ENCODE data around the gene PRPH2. TPM values are rescaled to one million over a fixed set of nuclear protein-coding genes. Genes with fewer than 3 reads are reported as not detected.

The PRPH2 gene
- polyA plus RNA-seq, 1 experiment: 0.97 TPM

DNA sequence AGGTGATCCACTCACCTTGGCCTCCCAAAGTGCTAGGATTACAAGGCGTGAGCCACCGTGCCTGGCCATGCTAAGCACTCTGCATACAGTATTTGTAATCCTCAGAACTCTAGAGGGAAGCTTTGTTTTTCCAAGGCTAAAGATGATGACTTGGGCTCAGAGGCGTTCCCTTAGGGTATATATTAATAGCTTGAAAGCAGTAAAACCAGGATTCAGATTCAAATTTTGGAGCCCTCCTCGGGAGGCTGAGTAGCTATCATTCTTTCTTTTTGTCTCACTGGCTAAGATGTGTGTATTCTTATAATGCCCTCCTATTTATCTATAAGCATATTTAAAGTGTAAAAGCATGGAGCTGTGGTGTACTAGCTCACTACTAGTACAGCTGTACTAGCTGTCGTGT, 68.5 kb downstream of the PRPH2 start:
- Histone ChIP-seq H3K27me3 (ENCODE audit: control insufficient read depth, insufficient read depth, low read length) (no peaks in the 10 kb centered on the region), H3K27ac (ENCODE audit: low read depth, low read length) (no peak overlapping the region), H3K9me3 (ENCODE audit: control insufficient read depth, insufficient read depth, low read length) (no peaks in the 10 kb centered on the region), H3K4me3 (ENCODE audit: low read depth, low read length) (no peak overlapping the region)
- TF ChIP-seq, protein P1, sequence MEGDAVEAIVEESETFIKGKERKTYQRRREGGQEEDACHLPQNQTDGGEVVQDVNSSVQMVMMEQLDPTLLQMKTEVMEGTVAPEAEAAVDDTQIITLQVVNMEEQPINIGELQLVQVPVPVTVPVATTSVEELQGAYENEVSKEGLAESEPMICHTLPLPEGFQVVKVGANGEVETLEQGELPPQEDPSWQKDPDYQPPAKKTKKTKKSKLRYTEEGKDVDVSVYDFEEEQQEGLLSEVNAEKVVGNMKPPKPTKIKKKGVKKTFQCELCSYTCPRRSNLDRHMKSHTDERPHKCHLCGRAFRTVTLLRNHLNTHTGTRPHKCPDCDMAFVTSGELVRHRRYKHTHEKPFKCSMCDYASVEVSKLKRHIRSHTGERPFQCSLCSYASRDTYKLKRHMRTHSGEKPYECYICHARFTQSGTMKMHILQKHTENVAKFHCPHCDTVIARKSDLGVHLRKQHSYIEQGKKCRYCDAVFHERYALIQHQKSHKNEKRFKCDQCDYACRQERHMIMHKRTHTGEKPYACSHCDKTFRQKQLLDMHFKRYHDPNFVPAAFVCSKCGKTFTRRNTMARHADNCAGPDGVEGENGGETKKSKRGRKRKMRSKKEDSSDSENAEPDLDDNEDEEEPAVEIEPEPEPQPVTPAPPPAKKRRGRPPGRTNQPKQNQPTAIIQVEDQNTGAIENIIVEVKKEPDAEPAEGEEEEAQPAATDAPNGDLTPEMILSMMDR (IDR thresholded peaks at IDR 0.05; ENCODE audit: low read depth, low read length): no peak
- ChIA-PET CTCF (interaction anchor here (1.0 kb wide), 2 partner anchors 9 to 12 kb away, joined by 3 read pairs; no protein-coding TSS in a partner anchor), POLR2A (no interaction called here)
- DNase-seq (ENCODE audit: low read depth, low spot score): no peak

- ChIA-PET POLR2A (no interaction called here), CTCF (interaction anchor here (0.7 to 2.3 kb wide), 2 partner anchors 10 to 105 kb away, joined by 3 to 8 read pairs; no protein-coding TSS in a partner anchor)
- Histone ChIP-seq H3K27ac (ENCODE audit: low read depth, low read length) (no peak overlapping the region), H3K9me3 (ENCODE audit: control insufficient read depth, insufficient read depth, low read length) (no peaks in the 10 kb centered on the region), H3K27me3 (ENCODE audit: control insufficient read depth, insufficient read depth, low read length) (no peaks in the 10 kb centered on the region), H3K4me3 (ENCODE audit: low read depth, low read length) (no peak overlapping the region)
- DNase-seq (ENCODE audit: low read depth, low spot score): no peak
- TF ChIP-seq, protein P1 (IDR thresholded peaks at IDR 0.05; ENCODE audit: low read depth, low read length): no peak
These were observed 70.2 kb downstream of the PRPH2 start for GRCh38 chr6:42652024-42652746.

Small RNAs within 50 kb of the gene (small RNA-seq; reads per million reads assigned to genes)
- not detected for gene RNU6-890P (ENCODE audit: insufficient read length, low read depth)

Other genes starting within 250 kb of the PRPH2 start
- 18.5 and 25.3 TPM in 2 replicates for gene UBR2, start 158.6 kb downstream of the PRPH2 start, polyA plus RNA-seq (2011; rRNA removed)
- gene TBCC, start 23.5 kb upstream of the PRPH2 start, polyA plus RNA-seq (2011; rRNA removed): 19.6 and 21.7 TPM in 2 replicates
- 5.8 and 7.0 TPM in 2 replicates for gene BICRAL, start 59.5 kb upstream of the PRPH2 start, polyA plus RNA-seq (2011; rRNA removed)
- gene RPL7L1, start 157.0 kb upstream of the PRPH2 start, polyA plus RNA-seq (2011; rRNA removed): 45.0 and 48.5 TPM in 2 replicates
- not detected in 2 replicates for gene PTCRA, start 193.5 kb upstream of the PRPH2 start, polyA plus RNA-seq (2011; rRNA removed)
- 38.4 and 39.2 TPM in 2 replicates for gene CNPY3, start 206.9 kb upstream of the PRPH2 start, polyA plus RNA-seq (2011; rRNA removed)
- gene GNMT, start 238.2 kb upstream of the PRPH2 start, polyA plus RNA-seq (2011; rRNA removed): 0.07 TPM in 1 of 2 replicates, not detected in the other

Data from AG04450 (cell line).